ENCODE measurements around the gene RALGAPA2.

The RALGAPA2 gene

GRCh38 chr20:20528861-20529260 is 183.6 kb downstream of the RALGAPA2 start:
- DNase-seq, result no peak

GRCh38 chr20:20527661-20528060 is 184.8 kb downstream of the RALGAPA2 start:
- DNase-seq, result no peak

GRCh38 chr20:20525756-20526155 is 186.7 kb downstream of the RALGAPA2 start:
- DNase-seq, result no peak

GRCh38 chr20:20525214-20525613 is 187.2 kb downstream of the RALGAPA2 start:
- no peak for DNase-seq

GRCh38 chr20:20524756-20525155 is 187.7 kb downstream of the RALGAPA2 start:
- DNase-seq, result no peak

GRCh38 chr20:20521736-20522135 is 190.7 kb downstream of the RALGAPA2 start:
- DNase-seq, result no peak

GRCh38 chr20:20520776-20521175 is 191.7 kb downstream of the RALGAPA2 start:
- no peak for DNase-seq

GRCh38 chr20:20519269-20519668 is 193.2 kb downstream of the RALGAPA2 start:
- no peak for DNase-seq

GRCh38 chr20:20518263-20518662 is 194.2 kb downstream of the RALGAPA2 start:
- no peak for DNase-seq

- no peak for DNase-seq
Measured at GRCh38 chr20:20517296-20517695, 195.1 kb downstream of the RALGAPA2 start.

GRCh38 chr20:20513720-20514119 is 198.7 kb downstream of the RALGAPA2 start:
- DNase-seq, result no peak

- no peak for DNase-seq
Measured at GRCh38 chr20:20505554-20505953, 206.9 kb downstream of the RALGAPA2 start.

- no peak for DNase-seq
Measured at GRCh38 chr20:20503777-20504530, 208.5 kb downstream of the RALGAPA2 start.

GRCh38 chr20:20501128-20501527 is 211.3 kb downstream of the RALGAPA2 start:
- no peak for DNase-seq

- no peak for DNase-seq
Measured at GRCh38 chr20:20500312-20500711, 212.1 kb downstream of the RALGAPA2 start.

- no peak for DNase-seq
Measured at GRCh38 chr20:20499439-20499838, 213.0 kb downstream of the RALGAPA2 start.

GRCh38 chr20:20498076-20498861 is 214.2 kb downstream of the RALGAPA2 start:
- DNase-seq, result no peak

GRCh38 chr20:20497242-20497978 is 215.0 kb downstream of the RALGAPA2 start:
- DNase-seq, result no peak

GRCh38 chr20:20495729-20496503 is 216.5 kb downstream of the RALGAPA2 start:
- no peak for DNase-seq

- no peak for DNase-seq
Measured at GRCh38 chr20:20493701-20494100, 218.7 kb downstream of the RALGAPA2 start.

GRCh38 chr20:20492521-20493332 is 219.7 kb downstream of the RALGAPA2 start:
- no peak for DNase-seq

- no peak for DNase-seq
Measured at GRCh38 chr20:20491784-20492264, 220.6 kb downstream of the RALGAPA2 start.
